ENCODE measurements around the gene KRTAP10-6.

DNA sequence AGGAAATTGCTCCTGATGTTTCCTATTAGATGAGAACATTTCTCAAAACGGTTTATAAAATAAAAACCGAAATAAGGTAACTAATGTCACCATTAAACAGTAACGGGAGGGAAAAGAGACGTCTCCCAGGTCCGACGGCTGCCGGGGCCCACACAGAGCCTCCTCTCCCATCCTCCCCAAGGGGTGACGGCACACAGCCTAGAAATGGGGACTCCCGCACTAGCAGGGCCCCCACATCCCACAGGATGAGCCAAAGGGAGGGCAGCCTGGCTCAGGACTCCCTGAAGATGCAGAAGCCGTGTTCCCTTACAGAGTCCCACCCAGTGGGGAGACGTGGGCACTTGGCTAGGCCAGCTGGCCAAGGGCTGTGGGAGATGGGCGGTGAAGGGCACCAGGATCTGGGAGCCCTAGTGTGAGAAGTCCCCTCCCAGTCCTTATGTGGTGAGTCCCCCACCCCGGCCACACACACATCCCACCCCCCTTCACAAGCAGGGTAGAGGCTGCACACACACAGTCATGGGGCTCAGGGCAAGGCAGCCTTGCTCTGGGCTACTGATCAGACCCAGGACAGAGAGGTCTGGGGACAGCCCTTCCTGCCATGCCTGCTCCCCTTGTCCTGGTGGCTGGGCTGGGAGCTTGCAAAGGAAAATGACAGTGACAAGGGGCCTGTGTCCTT is 37.0 kb downstream of the KRTAP10-6 start:
- TF ChIP-seq BHLHE40 (IDR thresholded peaks at IDR 0.05; ENCODE audit: borderline replicate concordance): no peak
- no peak for TF ChIP-seq SP1 (IDR thresholded peaks at IDR 0.05)
- no peak for TF ChIP-seq FOXM1 (IDR thresholded peaks at IDR 0.05; ENCODE audit: borderline replicate concordance)
- no peak for TF ChIP-seq FOXK2 (IDR thresholded peaks at IDR 0.05)
- no peak for TF ChIP-seq SUZ12 (IDR thresholded peaks at IDR 0.05)
- TF ChIP-seq ELF4 (IDR thresholded peaks at IDR 0.05): no peak
- TF ChIP-seq L3MBTL2 (conservative IDR thresholded peaks at IDR 0.05): no peak
- no peak for TF ChIP-seq NFRKB (IDR thresholded peaks at IDR 0.05)
- no peak for TF ChIP-seq ARNT (IDR thresholded peaks at IDR 0.05)
